ENCODE results near the gene RBM23. TPM values are rescaled to one million over a fixed set of nuclear protein-coding genes. Genes with fewer than 3 reads are reported as not detected.

The RBM23 gene
- polyA plus RNA-seq, 5 donors = 95.6 to 128 (median 105) TPM

- DNase-seq = peak; percentile 61 to 70
Measured at GRCh38 chr14:22887260-22887989, 31.5 kb downstream of the RBM23 start.

- peak; percentile 48 to 68 for DNase-seq
Measured at GRCh38 chr14:22886500-22887259, 32.3 kb downstream of the RBM23 start.

DNA sequence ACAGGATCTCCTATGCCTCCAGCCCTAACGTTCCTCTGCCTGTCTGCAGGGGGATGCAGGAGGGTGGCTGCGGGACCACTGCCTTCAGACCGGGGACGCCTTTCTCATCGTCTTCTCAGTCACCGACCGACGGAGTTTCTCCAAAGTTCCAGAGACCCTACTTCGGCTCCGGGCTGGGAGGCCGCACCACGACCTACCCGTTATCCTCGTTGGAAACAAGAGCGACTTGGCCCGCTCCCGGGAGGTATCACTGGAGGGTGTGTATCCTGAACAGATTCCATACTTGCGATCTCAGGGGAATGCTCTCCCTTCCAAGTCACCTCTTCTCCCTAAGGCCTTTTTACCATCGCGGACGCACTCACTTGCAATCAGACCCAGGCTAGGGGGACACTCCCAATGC is 33.0 kb downstream of the RBM23 start:
- no peak for DNase-seq

DNA sequence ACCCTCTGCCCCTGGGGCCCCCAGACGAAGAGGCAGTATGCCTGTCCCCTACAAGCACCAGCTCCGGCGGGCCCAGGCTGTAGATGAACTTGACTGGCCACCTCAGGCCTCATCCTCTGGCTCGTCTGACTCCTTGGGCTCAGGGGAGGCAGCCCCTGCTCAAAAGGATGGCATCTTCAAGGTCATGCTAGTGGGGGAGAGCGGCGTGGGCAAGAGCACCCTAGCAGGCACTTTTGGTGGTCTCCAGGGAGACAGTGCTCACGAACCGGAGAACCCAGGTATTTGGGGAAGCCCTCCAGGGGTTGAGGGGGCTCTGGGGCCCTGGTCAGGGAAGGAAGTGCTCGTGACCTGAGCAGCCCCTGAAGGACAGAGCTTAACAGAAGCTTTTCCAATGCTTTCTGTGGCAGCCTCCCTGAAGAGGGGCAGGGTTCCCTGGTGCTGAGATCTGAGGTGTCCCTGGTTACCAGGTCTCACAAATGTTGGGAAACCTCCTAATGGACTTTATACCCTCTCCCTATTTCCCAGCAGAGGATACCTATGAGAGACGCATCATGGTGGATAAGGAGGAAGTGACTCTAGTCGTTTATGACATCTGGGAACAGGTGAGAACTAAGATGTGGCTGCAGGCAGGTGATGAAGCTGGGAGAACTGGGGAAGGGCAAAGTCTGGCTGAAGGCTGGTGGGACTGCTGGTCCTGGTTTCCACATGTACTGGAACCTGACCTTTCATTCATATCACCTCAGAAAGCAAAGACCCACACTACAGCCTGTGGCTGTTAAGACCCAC is 34.0 kb downstream of the RBM23 start:
- no peak for DNase-seq

DNA sequence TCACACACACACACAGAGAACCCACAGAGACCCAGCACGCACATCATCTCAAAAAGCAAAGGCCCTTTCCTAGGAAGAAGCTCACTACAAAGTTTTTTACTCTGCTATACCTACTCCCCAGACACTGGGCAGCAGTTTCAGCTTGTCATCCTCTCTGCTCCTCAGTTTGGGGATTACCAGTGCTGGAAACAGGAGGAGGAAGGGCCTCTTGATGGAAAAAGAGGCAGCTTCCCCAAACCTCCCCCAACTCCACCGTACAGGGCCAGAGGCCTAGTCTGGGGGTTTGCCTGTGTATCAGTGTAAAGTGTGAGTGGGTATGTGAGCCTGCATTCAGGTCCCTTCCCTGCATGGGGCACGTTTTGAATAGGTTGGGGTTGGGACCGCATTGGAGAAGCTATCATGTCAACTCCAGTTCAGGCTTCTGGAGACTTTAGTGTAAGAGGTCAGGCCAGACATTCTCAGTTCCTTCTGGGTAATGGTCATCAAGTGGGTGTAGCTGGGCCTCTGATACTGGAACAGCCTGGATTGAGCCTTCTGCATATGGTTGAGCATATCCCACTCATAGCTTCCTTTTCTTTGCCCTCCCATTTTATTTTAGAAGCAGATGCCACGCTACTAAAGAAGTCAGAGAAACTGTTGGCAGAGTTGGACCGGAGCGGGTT is 34.7 kb downstream of the RBM23 start:
- DNase-seq = no peak

- no peak for DNase-seq
Measured at GRCh38 chr14:22883173-22883976, 35.6 kb downstream of the RBM23 start, which contains the start of gene REM2. Gene REM2, plus strand, starts transcription at chr14:22883222. Its CDS starts 66 bp downstream, at chr14:22883288.

- no peak for DNase-seq
Measured at GRCh38 chr14:22882529-22883172, 36.3 kb downstream of the RBM23 start.

DNA sequence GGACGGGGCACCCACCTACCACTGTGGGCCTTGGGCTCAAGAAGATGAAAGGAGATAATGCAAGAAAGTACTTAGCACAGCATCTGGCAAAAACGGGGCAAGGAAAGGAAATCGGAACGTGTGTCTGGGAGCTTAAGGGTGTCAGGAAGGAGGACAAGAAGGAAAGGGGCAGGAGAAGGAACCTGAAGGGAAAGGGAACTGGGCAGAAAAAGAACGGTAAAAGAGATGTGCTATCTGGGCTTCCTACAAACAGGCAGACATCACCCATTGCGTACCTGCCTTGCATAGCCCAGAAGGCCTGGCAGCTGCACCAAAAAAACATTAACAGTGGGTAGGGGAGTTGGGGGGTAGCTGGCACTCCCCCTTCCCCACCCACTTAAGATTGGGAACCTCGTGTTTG is 36.9 kb downstream of the RBM23 start:
- no peak for DNase-seq

DNA sequence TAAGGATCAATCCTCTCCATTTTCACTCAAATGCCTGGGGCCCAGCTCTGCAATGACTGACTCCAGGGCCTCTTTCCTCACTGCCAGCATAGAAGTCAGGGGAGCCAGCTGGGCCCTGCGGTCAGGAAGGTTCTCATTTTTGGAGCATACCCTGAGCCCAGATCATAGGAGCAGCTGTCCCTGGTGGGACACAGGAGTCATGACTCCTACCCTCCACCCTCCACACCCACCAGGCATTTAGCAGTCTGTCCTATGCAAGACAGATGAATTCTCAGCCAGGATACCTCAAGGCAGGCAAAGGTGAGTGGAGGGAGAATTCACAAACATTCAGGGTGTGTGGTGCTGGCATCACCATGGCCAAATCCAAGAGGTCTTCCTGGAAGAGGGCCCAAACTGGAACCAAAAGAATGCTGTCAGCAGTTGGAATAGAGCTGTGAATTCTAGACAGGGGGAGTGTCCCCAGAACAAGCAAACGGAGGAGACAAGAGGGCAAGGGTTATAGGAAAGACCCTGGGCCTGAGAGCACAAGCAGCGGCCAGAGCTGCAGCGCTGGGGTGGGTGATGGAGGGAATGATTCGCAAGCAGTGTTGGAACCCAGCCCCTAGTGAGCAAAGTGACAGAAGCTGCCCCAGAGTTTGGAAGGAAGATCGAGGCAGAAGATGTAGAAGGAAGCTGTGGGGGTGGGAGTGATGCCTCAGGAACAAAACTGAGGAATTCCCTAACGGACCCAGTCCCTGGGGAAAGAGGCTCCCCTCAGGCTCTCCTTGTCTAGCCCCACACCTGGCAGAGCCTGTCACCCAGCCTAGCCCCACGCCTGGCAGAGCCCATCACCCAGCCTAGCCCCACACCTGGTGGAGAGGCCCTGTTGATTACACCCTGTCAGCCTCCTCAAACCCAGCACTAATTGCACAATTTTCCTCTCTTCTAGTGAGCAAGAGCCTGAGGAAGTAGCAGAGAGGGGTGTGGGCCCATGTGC is 40.4 kb downstream of the RBM23 start:
- no peak for DNase-seq

DNA sequence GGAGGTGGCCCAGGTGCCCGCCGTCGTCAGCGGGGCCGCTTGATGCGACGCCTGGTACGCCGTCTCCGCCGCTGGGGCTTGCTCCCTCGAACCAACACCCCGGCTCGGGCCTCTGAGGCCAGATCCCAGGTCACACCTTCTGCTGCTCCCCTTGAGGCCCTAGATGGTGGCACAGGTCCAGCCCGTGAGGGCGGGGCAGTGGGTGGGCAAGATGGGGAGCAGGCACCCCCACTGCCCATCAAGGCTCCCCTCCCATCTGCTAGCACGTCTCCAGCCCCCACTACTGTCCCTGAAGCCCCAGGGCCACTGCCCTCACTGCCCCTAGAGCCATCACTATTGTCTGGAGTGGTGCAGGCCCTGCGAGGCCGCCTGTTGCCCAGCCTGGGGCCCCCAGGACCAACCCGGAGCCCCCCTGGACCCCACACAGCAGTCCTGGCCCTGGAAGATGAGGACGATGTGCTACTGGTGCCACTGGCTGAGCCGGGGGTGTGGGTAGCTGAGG is 41.9 kb downstream of the RBM23 start:
- DNase-seq = no peak

- DNase-seq = no peak
Measured at GRCh38 chr14:22875748-22876319, 43.1 kb downstream of the RBM23 start.

DNA sequence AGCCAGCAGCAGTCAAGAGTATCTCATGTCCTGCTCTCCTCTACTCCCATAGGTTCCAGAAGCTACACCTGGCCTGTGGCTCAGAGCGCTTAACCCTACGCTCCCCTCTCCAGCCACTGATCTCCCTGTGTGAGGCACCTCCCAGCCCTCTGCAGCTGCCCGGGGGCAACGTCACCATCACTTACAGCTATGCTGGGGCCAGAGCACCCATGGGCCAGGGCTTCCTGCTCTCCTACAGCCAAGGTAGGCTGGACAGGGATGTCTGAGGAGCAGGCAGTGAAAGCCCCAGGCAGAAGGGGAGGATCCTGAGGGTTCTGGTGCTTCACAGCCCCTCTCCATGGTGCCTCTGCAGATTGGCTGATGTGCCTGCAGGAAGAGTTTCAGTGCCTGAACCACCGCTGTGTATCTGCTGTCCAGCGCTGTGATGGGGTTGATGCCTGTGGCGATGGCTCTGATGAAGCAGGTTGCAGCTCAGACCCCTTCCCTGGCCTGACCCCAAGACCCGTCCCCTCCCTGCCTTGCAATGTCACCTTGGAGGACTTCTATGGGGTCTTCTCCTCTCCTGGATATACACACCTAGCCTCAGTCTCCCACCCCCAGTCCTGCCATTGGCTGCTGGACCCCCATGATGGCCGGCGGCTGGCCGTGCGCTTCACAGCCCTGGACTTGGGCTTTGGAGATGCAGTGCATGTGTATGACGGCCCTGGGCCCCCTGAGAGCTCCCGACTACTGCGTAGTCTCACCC is 43.8 kb downstream of the RBM23 start:
- no peak for DNase-seq

- no peak for DNase-seq
Measured at GRCh38 chr14:22872833-22873520, 46.0 kb downstream of the RBM23 start.

- peak; percentile 79 to 87 for DNase-seq
Measured at GRCh38 chr14:22872033-22872832, 46.7 kb downstream of the RBM23 start.

GRCh38 chr14:22871224-22872032 is 47.5 kb downstream of the RBM23 start, which contains the start of gene LRP10:
Gene LRP10, plus strand, starts transcription at chr14:22871740. Its CDS starts 564 bp downstream, at chr14:22872304.
- peak; percentile 89 to 91 for DNase-seq
